ENCODE results near the gene SLC45A3. TPM values are rescaled to one million over a fixed set of nuclear protein-coding genes. Genes with fewer than 3 reads are reported as not detected.

Gene SLC45A3
- polyA plus RNA-seq, 1 donor (not counting 4 experiments of a cell fraction or from before 2014, with no cell fraction given) = 2.5 TPM

DNA sequence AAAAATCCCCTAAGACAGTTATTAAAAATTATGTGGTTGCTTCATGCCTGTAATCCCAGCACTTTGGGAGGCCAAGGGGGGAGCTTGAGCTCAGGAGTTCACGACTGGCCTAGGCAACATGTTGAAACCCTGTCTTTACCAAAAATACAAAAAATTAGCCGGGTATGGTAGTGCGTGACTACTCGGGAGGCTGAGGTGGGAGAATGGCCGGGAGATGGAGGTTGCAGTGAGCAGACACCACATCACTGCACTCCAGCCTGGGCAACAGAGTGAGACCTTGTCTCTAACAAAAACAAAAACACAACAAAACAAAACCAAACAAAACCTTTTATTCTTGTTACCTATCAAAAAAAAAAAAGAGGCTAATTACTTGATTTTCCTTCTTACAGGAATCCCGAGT lies 50.6 kb downstream of the SLC45A3 start:
- DNase-seq (ENCODE audit: low read depth, low spot score) = no peak
- Histone ChIP-seq H3K9me3 (ENCODE audit: control insufficient read depth, low read depth, low read length) (no peaks in the 10 kb centered on the region), H3K27me3 (ENCODE audit: control insufficient read depth, extremely low read depth, insufficient read depth, low read length) (no peaks in the 10 kb centered on the region), H3K27ac (ENCODE audit: control insufficient read depth, insufficient read depth, low read length) (peak overlapping the region; percentile 88), H3K4me1 (ENCODE audit: control insufficient read depth, extremely low read depth, insufficient read depth, low read length) (peaks cover 26% of the 10 kb centered on the region), H4K20me1 (ENCODE audit: control insufficient read depth, extremely low read depth, insufficient read depth, low read length) (no peaks in the 10 kb centered on the region), H3K4me2 (ENCODE audit: control insufficient read depth, extremely low read depth, insufficient read depth, low read depth, low read length) (peak overlapping the region; percentile 93), H3K36me3 (ENCODE audit: control insufficient read depth in 2 of 2, extremely low read depth in 1 of 2, insufficient read depth in 2 of 2, low read length in 2 of 2) (no peaks in the 10 kb centered on the region), H3K79me2 (ENCODE audit: control insufficient read depth, insufficient read depth, low read length) (peaks cover 53% of the 10 kb centered on the region), H2AFZ (ENCODE audit: control insufficient read depth, low read length) (no peak overlapping the region), H3K9me1 (ENCODE audit: control insufficient read depth, extremely low read depth, insufficient read depth, low read length) (no peaks in the 10 kb centered on the region), H3K9ac (ENCODE audit: control insufficient read depth, extremely low read depth, insufficient read depth, low read length) (peak overlapping the region; percentile 96), H3K4me3 (ENCODE audit: control insufficient read depth in 2 of 3, extremely low read depth in 1 of 3, insufficient read depth in 2 of 3, low read depth in 1 of 3, low read length in 3 of 3) (peak overlapping the region in 2 of 3 experiments; percentile 94 to 97)
- FAIRE-seq = no peak
- dilution Hi-C loops (cut with MboI; ENCODE audit: extremely low pct_ligation_motif_present, low sequenced_read_pairs) = no loop called here
- no peak for TF ChIP-seq EZH2 (IDR thresholded peaks at IDR 0.05; ENCODE audit: low read length)
- TF ChIP-seq, protein P1, sequence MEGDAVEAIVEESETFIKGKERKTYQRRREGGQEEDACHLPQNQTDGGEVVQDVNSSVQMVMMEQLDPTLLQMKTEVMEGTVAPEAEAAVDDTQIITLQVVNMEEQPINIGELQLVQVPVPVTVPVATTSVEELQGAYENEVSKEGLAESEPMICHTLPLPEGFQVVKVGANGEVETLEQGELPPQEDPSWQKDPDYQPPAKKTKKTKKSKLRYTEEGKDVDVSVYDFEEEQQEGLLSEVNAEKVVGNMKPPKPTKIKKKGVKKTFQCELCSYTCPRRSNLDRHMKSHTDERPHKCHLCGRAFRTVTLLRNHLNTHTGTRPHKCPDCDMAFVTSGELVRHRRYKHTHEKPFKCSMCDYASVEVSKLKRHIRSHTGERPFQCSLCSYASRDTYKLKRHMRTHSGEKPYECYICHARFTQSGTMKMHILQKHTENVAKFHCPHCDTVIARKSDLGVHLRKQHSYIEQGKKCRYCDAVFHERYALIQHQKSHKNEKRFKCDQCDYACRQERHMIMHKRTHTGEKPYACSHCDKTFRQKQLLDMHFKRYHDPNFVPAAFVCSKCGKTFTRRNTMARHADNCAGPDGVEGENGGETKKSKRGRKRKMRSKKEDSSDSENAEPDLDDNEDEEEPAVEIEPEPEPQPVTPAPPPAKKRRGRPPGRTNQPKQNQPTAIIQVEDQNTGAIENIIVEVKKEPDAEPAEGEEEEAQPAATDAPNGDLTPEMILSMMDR (optimal IDR thresholded peaks at IDR 0.05 in 1 of 3, IDR thresholded peaks at IDR 0.05 in 1 of 3, conservative IDR thresholded peaks at IDR 0.05 in 1 of 3; ENCODE audit: extremely low read depth in 1 of 3, insufficient read depth in 2 of 3, low read length in 3 of 3) = no peak

DNA sequence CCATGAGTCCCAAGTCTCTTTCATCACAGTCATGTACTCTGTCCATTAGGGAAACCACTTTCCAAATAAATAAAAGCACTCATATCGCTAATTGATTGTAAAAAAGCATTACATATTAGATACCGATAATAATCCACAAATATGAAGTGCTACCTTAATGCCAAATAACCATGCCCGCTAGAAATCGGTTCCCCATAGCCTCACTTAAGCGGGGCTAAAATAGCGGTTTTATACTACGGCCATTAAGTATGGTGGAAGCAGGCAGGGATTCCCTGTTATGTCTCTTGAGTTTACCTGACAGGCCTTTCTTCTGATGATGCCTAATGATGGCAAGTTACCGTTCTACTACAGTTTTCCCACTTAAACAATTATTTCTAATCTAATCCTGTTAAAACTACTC lies 52.4 kb downstream of the SLC45A3 start:
- no peaks in the 10 kb centered on the region for H4K20me1 ChIP-seq (ENCODE audit: control insufficient read depth, extremely low read depth, insufficient read depth, low read length)
- dilution Hi-C loops (cut with MboI; ENCODE audit: extremely low pct_ligation_motif_present, low sequenced_read_pairs) = no loop called here
- FAIRE-seq = no peak

More for the DNA sequence above, 52.4 kb downstream of the SLC45A3 start:
- no peak overlapping the region for H3K27ac ChIP-seq (ENCODE audit: control insufficient read depth, insufficient read depth, low read length)
- no peak overlapping the region for H3K9ac ChIP-seq (ENCODE audit: control insufficient read depth, extremely low read depth, insufficient read depth, low read length)
- H3K27me3 ChIP-seq (ENCODE audit: control insufficient read depth, extremely low read depth, insufficient read depth, low read length) = no peaks in the 10 kb centered on the region
- H3K4me2 ChIP-seq (ENCODE audit: control insufficient read depth, extremely low read depth, insufficient read depth, low read depth, low read length) = no peak overlapping the region
- peaks cover 0 to 2% of the 10 kb centered on the region in 2 experiments for H3K36me3 ChIP-seq (ENCODE audit: control insufficient read depth in 2 of 2, extremely low read depth in 1 of 2, insufficient read depth in 2 of 2, low read length in 2 of 2)
- peaks cover 16% of the 10 kb centered on the region for H3K4me1 ChIP-seq (ENCODE audit: control insufficient read depth, extremely low read depth, insufficient read depth, low read length)
- H3K9me1 ChIP-seq (ENCODE audit: control insufficient read depth, extremely low read depth, insufficient read depth, low read length) = no peaks in the 10 kb centered on the region
- no peak for DNase-seq (ENCODE audit: low read depth, low spot score)
- no peak overlapping the region for H2AFZ ChIP-seq (ENCODE audit: control insufficient read depth, low read length)
- H3K4me3 ChIP-seq (ENCODE audit: control insufficient read depth in 2 of 3, extremely low read depth in 1 of 3, insufficient read depth in 2 of 3, low read depth in 1 of 3, low read length in 3 of 3) = no peak overlapping the region
- H3K9me3 ChIP-seq (ENCODE audit: control insufficient read depth, low read depth, low read length) = no peaks in the 10 kb centered on the region
- no peak for TF ChIP-seq EZH2 (IDR thresholded peaks at IDR 0.05; ENCODE audit: low read length)
- TF ChIP-seq, protein P1 (optimal IDR thresholded peaks at IDR 0.05 in 1 of 3, IDR thresholded peaks at IDR 0.05 in 1 of 3, conservative IDR thresholded peaks at IDR 0.05 in 1 of 3; ENCODE audit: extremely low read depth in 1 of 3, insufficient read depth in 2 of 3, low read length in 3 of 3) = no peak
- peaks cover 57% of the 10 kb centered on the region for H3K79me2 ChIP-seq (ENCODE audit: control insufficient read depth, insufficient read depth, low read length)

Measured in keratinocyte (primary cell).